ENCODE results near the gene NPC2.

The NPC2 gene

DNA sequence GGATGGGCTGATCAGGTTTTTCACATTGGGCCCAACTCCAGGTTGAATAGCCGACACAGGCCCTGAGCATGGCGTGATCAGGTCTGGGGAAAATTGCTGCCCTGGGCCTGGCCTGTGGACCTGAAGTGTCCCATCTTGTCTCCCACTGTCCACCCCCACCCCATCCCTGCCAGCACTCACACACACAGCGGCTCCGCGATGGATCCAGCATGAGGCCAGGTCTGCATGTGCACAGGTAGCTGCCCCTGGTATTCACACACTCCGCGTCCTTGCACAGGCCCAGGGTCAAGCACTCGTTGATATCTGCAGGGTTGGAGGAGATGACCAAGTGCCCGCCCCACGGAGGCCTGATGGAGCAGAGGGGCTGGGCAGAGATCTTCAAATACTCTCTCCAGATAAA is 39.1 kb upstream of the NPC2 start:
- H3K79me1 ChIP-seq (ENCODE audit: low read length) = no peaks in the 10 kb centered on the region
- no peak overlapping the region for H2BK5ac ChIP-seq (ENCODE audit: low read depth, low read length, poor library complexity)
- H3K9me3 ChIP-seq (ENCODE audit: insufficient read depth, low read depth, low read length) = peaks cover 2% of the 10 kb centered on the region
- no CpG with 5 or more reads among the region's 10 CpGs for WGBS (ENCODE audit: extremely low coverage, insufficient coverage, insufficient read length)
- no peaks in the 10 kb centered on the region for H3K4me1 ChIP-seq (ENCODE audit: control insufficient read depth in 1 of 2, insufficient read depth in 2 of 2, low read length in 2 of 2)
- no peak overlapping the region for H3K9ac ChIP-seq (ENCODE audit: low read length)
- no peaks in the 10 kb centered on the region for H3K79me2 ChIP-seq (ENCODE audit: control insufficient read depth, insufficient read depth, low read length, poor library complexity)
- no peak overlapping the region for H4K91ac ChIP-seq (ENCODE audit: low read depth, low read length)
- no peak overlapping the region for H3K27ac ChIP-seq (ENCODE audit: low read depth, low read length)
- no peak overlapping the region for H2AK5ac ChIP-seq (ENCODE audit: low read length)
- no peaks in the 10 kb centered on the region for H3K36me3 ChIP-seq (ENCODE audit: control insufficient read depth in 1 of 2, insufficient read depth in 2 of 2, low read length in 2 of 2)
- H2BK120ac ChIP-seq (ENCODE audit: insufficient read depth, low read length, poor library complexity) = no peak overlapping the region
- no peak overlapping the region for H3K18ac ChIP-seq (ENCODE audit: low read length)
- H2AFZ ChIP-seq (ENCODE audit: insufficient read depth, low read length, poor library complexity) = no peak overlapping the region
- H4K8ac ChIP-seq (ENCODE audit: low read depth, low read length) = no peak overlapping the region
- H2BK12ac ChIP-seq (ENCODE audit: low read length) = no peak overlapping the region
- H3K4ac ChIP-seq (ENCODE audit: low read depth, low read length) = no peak overlapping the region
- no peaks in the 10 kb centered on the region for H3K27me3 ChIP-seq (ENCODE audit: insufficient read depth, low read length)
- DNase-seq = no peak
- no peak overlapping the region for H3K4me3 ChIP-seq (ENCODE audit: low read depth, low read length)
- no peak overlapping the region for H3K4me2 ChIP-seq (ENCODE audit: low read length)
- no peak overlapping the region for H4K12ac ChIP-seq (ENCODE audit: low read depth, low read length)
- no peak overlapping the region for H3K14ac ChIP-seq (ENCODE audit: low read length)
- no peak overlapping the region for H3K23ac ChIP-seq (ENCODE audit: low read length)

DNA sequence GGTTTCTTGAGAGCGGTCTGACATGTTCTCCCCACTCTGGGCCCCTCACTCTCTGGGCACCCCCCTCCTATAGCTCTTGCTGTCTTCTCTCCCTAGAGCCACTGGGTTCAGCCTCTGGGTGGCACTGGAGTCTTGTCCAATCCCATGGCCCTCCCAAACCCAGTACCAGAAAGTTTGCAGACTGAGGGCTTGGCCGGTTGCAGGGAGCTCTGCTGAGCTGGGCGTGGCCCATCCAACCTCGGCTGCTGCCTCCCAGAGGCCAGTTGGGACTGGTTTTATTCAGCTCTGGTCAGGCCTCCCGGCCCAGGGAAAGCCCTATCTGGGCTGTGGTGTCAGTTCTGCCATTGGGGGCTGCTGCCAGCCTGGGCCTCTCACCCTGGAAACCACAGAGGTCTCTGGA is 38.4 kb upstream of the NPC2 start:
- no peak overlapping the region for H2AK5ac ChIP-seq (ENCODE audit: low read length)
- no peak overlapping the region for H3K27ac ChIP-seq (ENCODE audit: low read depth, low read length)
- no peak overlapping the region for H2BK12ac ChIP-seq (ENCODE audit: low read length)
- peaks cover 2% of the 10 kb centered on the region for H3K9me3 ChIP-seq (ENCODE audit: insufficient read depth, low read depth, low read length)
- no peak overlapping the region for H2BK5ac ChIP-seq (ENCODE audit: low read depth, low read length, poor library complexity)
- no peaks in the 10 kb centered on the region for H3K79me2 ChIP-seq (ENCODE audit: control insufficient read depth, insufficient read depth, low read length, poor library complexity)
- H4K12ac ChIP-seq (ENCODE audit: low read depth, low read length) = no peak overlapping the region
- H3K27me3 ChIP-seq (ENCODE audit: insufficient read depth, low read length) = no peaks in the 10 kb centered on the region
- no peak overlapping the region for H4K91ac ChIP-seq (ENCODE audit: low read depth, low read length)
- no peak overlapping the region for H3K18ac ChIP-seq (ENCODE audit: low read length)
- H3K79me1 ChIP-seq (ENCODE audit: low read length) = no peaks in the 10 kb centered on the region
- WGBS (ENCODE audit: extremely low coverage, insufficient coverage, insufficient read length) = no CpG with 5 or more reads among the region's 5 CpGs
- no peak overlapping the region for H3K4me2 ChIP-seq (ENCODE audit: low read length)
- no peak overlapping the region for H3K4ac ChIP-seq (ENCODE audit: low read depth, low read length)
- H2AFZ ChIP-seq (ENCODE audit: insufficient read depth, low read length, poor library complexity) = no peak overlapping the region
- H2BK120ac ChIP-seq (ENCODE audit: insufficient read depth, low read length, poor library complexity) = no peak overlapping the region
- no peak overlapping the region for H3K14ac ChIP-seq (ENCODE audit: low read length)
- no peak overlapping the region for H3K9ac ChIP-seq (ENCODE audit: low read length)
- no peaks in the 10 kb centered on the region for H3K4me1 ChIP-seq (ENCODE audit: control insufficient read depth in 1 of 2, insufficient read depth in 2 of 2, low read length in 2 of 2)
- DNase-seq = peak in 1 of 2 donors; percentile 4
- no peaks in the 10 kb centered on the region for H3K36me3 ChIP-seq (ENCODE audit: control insufficient read depth in 1 of 2, insufficient read depth in 2 of 2, low read length in 2 of 2)
- H3K4me3 ChIP-seq (ENCODE audit: low read depth, low read length) = no peak overlapping the region
- no peak overlapping the region for H4K8ac ChIP-seq (ENCODE audit: low read depth, low read length)
- no peak overlapping the region for H3K23ac ChIP-seq (ENCODE audit: low read length)

- H3K27me3 ChIP-seq (ENCODE audit: insufficient read depth, low read length) = no peaks in the 10 kb centered on the region
- H2BK5ac ChIP-seq (ENCODE audit: low read depth, low read length, poor library complexity) = no peak overlapping the region
- no peak overlapping the region for H4K91ac ChIP-seq (ENCODE audit: low read depth, low read length)
- WGBS (ENCODE audit: extremely low coverage, insufficient coverage, insufficient read length) = no CpG with 5 or more reads among the region's 3 CpGs
- no peak for DNase-seq
- no peak overlapping the region for H3K18ac ChIP-seq (ENCODE audit: low read length)
- H3K36me3 ChIP-seq (ENCODE audit: control insufficient read depth in 1 of 2, insufficient read depth in 2 of 2, low read length in 2 of 2) = no peaks in the 10 kb centered on the region
- H3K4ac ChIP-seq (ENCODE audit: low read depth, low read length) = no peak overlapping the region
- no peak overlapping the region for H4K8ac ChIP-seq (ENCODE audit: low read depth, low read length)
- H3K79me1 ChIP-seq (ENCODE audit: low read length) = no peaks in the 10 kb centered on the region
- no peak overlapping the region for H3K14ac ChIP-seq (ENCODE audit: low read length)
- no peaks in the 10 kb centered on the region for H3K79me2 ChIP-seq (ENCODE audit: control insufficient read depth, insufficient read depth, low read length, poor library complexity)
- no peak overlapping the region for H2AK5ac ChIP-seq (ENCODE audit: low read length)
- H3K4me2 ChIP-seq (ENCODE audit: low read length) = no peak overlapping the region
- H3K27ac ChIP-seq (ENCODE audit: low read depth, low read length) = no peak overlapping the region
- no peak overlapping the region for H2BK120ac ChIP-seq (ENCODE audit: insufficient read depth, low read length, poor library complexity)
- no peak overlapping the region for H3K23ac ChIP-seq (ENCODE audit: low read length)
- no peak overlapping the region for H3K4me3 ChIP-seq (ENCODE audit: low read depth, low read length)
- no peaks in the 10 kb centered on the region for H3K4me1 ChIP-seq (ENCODE audit: control insufficient read depth in 1 of 2, insufficient read depth in 2 of 2, low read length in 2 of 2)
- peaks cover 2% of the 10 kb centered on the region for H3K9me3 ChIP-seq (ENCODE audit: insufficient read depth, low read depth, low read length)
- H3K9ac ChIP-seq (ENCODE audit: low read length) = no peak overlapping the region
- no peak overlapping the region for H2BK12ac ChIP-seq (ENCODE audit: low read length)
- H4K12ac ChIP-seq (ENCODE audit: low read depth, low read length) = no peak overlapping the region
- H2AFZ ChIP-seq (ENCODE audit: insufficient read depth, low read length, poor library complexity) = no peak overlapping the region
Measured at GRCh38 chr14:74531006-74531405, 37.9 kb upstream of the NPC2 start.

DNA sequence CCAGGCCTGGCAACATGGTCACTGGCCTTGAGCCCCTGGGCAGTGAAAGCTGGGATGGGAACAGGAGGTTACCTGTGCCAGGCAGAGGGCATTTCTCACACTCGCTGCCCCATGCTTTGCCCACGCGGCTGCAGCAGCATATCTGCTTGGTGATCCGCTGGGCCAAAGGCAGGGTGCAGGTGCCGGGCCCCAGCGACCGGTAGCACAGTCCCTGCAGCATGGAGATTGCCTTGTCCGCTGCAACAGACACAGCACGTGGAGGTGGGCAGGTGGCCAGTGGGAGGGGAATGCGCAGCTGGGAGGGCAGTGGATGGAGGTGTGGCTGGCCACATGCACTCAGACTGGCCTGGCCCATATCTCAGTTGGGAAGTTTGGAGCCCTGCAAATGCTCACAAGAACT is 35.8 kb upstream of the NPC2 start:
- Histone ChIP-seq H2BK5ac (ENCODE audit: low read depth, low read length, poor library complexity) (no peak overlapping the region), H3K4me3 (ENCODE audit: low read depth, low read length) (no peak overlapping the region), H3K4me1 (ENCODE audit: control insufficient read depth in 1 of 2, insufficient read depth in 2 of 2, low read length in 2 of 2) (no peaks in the 10 kb centered on the region), H2AK5ac (ENCODE audit: low read length) (no peak overlapping the region), H3K9ac (ENCODE audit: low read length) (no peak overlapping the region), H3K36me3 (ENCODE audit: control insufficient read depth in 1 of 2, insufficient read depth in 2 of 2, low read length in 2 of 2) (no peaks in the 10 kb centered on the region), H3K27me3 (ENCODE audit: insufficient read depth, low read length) (no peaks in the 10 kb centered on the region), H3K4me2 (ENCODE audit: low read length) (no peak overlapping the region), H2BK12ac (ENCODE audit: low read length) (no peak overlapping the region), H2BK120ac (ENCODE audit: insufficient read depth, low read length, poor library complexity) (no peak overlapping the region), H3K79me2 (ENCODE audit: control insufficient read depth, insufficient read depth, low read length, poor library complexity) (no peaks in the 10 kb centered on the region), H3K79me1 (ENCODE audit: low read length) (no peaks in the 10 kb centered on the region), H4K12ac (ENCODE audit: low read depth, low read length) (no peak overlapping the region), H3K27ac (ENCODE audit: low read depth, low read length) (no peak overlapping the region), H3K4ac (ENCODE audit: low read depth, low read length) (no peak overlapping the region), H4K91ac (ENCODE audit: low read depth, low read length) (no peak overlapping the region), H4K8ac (ENCODE audit: low read depth, low read length) (no peak overlapping the region), H3K18ac (ENCODE audit: low read length) (no peak overlapping the region), H3K14ac (ENCODE audit: low read length) (no peak overlapping the region), H2AFZ (ENCODE audit: insufficient read depth, low read length, poor library complexity) (no peak overlapping the region), H3K9me3 (ENCODE audit: insufficient read depth, low read depth, low read length) (peaks cover 2% of the 10 kb centered on the region), H3K23ac (ENCODE audit: low read length) (no peak overlapping the region)
- WGBS (ENCODE audit: extremely low coverage, insufficient coverage, insufficient read length) = no CpG with 5 or more reads among the region's 10 CpGs
- no peak for DNase-seq
